Measurements from ENCODE around the gene CDIPT. TPM values are rescaled to one million over a fixed set of nuclear protein-coding genes. Genes with fewer than 3 reads are reported as not detected.
A peak's percentile ranks its signal among the peaks of the same experiment; 100 is the strongest.

The CDIPT gene
- total and polyA plus RNA-seq, 2 of the 13 experiments (the other 11 are each of a cell fraction or from before 2014, with no cell fraction given), result 54.9 to 97.5 TPM

- no peak for TF ChIP-seq GZF1 (CRISPR knock-in tag; IDR thresholded peaks at IDR 0.05)
- TF ChIP-seq ZFP36L2 (CRISPR knock-in tag; IDR thresholded peaks at IDR 0.05), result no peak
- TF ChIP-seq ZNF567 (CRISPR knock-in tag; IDR thresholded peaks at IDR 0.05; ENCODE audit: borderline replicate concordance), result 0 out of 2 replicates have a peak, but pooled peaks have one; percentile 28
- 0 out of 2 replicates have a peak, but pooled peaks have one; percentile 55 for TF ChIP-seq ZSCAN20 (CRISPR knock-in tag; IDR thresholded peaks at IDR 0.05; ENCODE audit: borderline replicate concordance)
- TF ChIP-seq ZNF572 (CRISPR knock-in tag; IDR thresholded peaks at IDR 0.05), result no peak
- TF ChIP-seq PRPF4 (IDR thresholded peaks at IDR 0.05; ENCODE audit: low read depth, low read length, poor library complexity, severe bottlenecking), result no peak
- no peak; the same call in 1 of the 2 replicates for TF ChIP-seq RXRA (CRISPR knock-in tag; IDR thresholded peaks at IDR 0.05)
- no peak for TF ChIP-seq THAP9 (CRISPR knock-in tag; IDR thresholded peaks at IDR 0.05; ENCODE audit: borderline replicate concordance)
- peak; percentile 8; the same call in 1 of the 2 replicates for TF ChIP-seq NFYB (CRISPR knock-in tag; IDR thresholded peaks at IDR 0.05)
Observed at GRCh38 chr16:29891525-29892457, 28.8 kb upstream of the CDIPT start (continued).
